ENCODE data around the gene CTXN1.

- TF ChIP-seq, protein P1, sequence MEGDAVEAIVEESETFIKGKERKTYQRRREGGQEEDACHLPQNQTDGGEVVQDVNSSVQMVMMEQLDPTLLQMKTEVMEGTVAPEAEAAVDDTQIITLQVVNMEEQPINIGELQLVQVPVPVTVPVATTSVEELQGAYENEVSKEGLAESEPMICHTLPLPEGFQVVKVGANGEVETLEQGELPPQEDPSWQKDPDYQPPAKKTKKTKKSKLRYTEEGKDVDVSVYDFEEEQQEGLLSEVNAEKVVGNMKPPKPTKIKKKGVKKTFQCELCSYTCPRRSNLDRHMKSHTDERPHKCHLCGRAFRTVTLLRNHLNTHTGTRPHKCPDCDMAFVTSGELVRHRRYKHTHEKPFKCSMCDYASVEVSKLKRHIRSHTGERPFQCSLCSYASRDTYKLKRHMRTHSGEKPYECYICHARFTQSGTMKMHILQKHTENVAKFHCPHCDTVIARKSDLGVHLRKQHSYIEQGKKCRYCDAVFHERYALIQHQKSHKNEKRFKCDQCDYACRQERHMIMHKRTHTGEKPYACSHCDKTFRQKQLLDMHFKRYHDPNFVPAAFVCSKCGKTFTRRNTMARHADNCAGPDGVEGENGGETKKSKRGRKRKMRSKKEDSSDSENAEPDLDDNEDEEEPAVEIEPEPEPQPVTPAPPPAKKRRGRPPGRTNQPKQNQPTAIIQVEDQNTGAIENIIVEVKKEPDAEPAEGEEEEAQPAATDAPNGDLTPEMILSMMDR (IDR thresholded peaks at IDR 0.05): no peak
- TF ChIP-seq POLR2A (IDR thresholded peaks at IDR 0.05): no peak
Observed at GRCh38 chr19:7904074-7905020, 21.6 kb downstream of the CTXN1 start.

Data from testis (tissue), 2 donors.